Stimulated activated CD4-positive, alpha-beta T cell treated with anti-CD3 and anti-CD28 coated beads, Interleukin-15, amount 100 ng/mL, for 24 hours (primary cell): ENCODE measurements around the gene ZNF791.
"Not testable (repeated sequence)": the region's sequence is repeated elsewhere in the genome, so short reads cannot be mapped to it uniquely, and the experiment has no call there.

Experiments used
- DNase-seq: peaks from one replicate; pipeline ENCODE4 v3.0.0-alpha.2; 2020

The ZNF791 gene

GRCh38 chr19:12668346-12668745 is 57.6 kb downstream of the ZNF791 start:
- no peak for DNase-seq

- peak; percentile 78 for DNase-seq
These were observed 58.2 kb downstream of the ZNF791 start for GRCh38 chr19:12668932-12669269.

GRCh38 chr19:12669270-12670158 is 58.8 kb downstream of the ZNF791 start:
- peak; percentile 80 for DNase-seq

- DNase-seq = no peak
These were observed 59.6 kb downstream of the ZNF791 start for GRCh38 chr19:12670159-12670928.

GRCh38 chr19:12672744-12673143 is 62.0 kb downstream of the ZNF791 start:
- DNase-seq = no peak

GRCh38 chr19:12675399-12675798 is 64.7 kb downstream of the ZNF791 start:
- DNase-seq = no peak

GRCh38 chr19:12675940-12676339 is 65.2 kb downstream of the ZNF791 start:
- no peak for DNase-seq

GRCh38 chr19:12676384-12676792 is 65.7 kb downstream of the ZNF791 start:
- peak; percentile 94 for DNase-seq

- DNase-seq = no peak
These were observed 66.2 kb downstream of the ZNF791 start for GRCh38 chr19:12676928-12677327.

GRCh38 chr19:12678039-12678438 is 67.3 kb downstream of the ZNF791 start:
- not testable (repeated sequence) for DNase-seq

GRCh38 chr19:12680034-12680433 is 69.3 kb downstream of the ZNF791 start:
- DNase-seq = no peak

- peak; percentile 93 for DNase-seq
These were observed 70.6 kb downstream of the ZNF791 start, which contains the start of gene DHPS for GRCh38 chr19:12681074-12681987. DHPS (minus strand) TSS chr19:12681880; CDS start chr19:12681766, 114 bp downstream.
